WERI-Rb-1 (cell line): ENCODE results near the gene SPPL2C.

Experiments
- DNase-seq: peaks from one replicate; pipeline ENCODE4 v3.0.0-alpha.2; 2020
- H3K27ac ChIP-seq: fragments of 250-450 bp; sonication (Bioruptor Pico); 2 replicates; pipeline ENCODE4 v1.5.1; 2020; ENCODE audit warnings: mild to moderate bottlenecking, moderate library complexity
- H3K27me3 ChIP-seq: fragments of 250-450 bp; sonication (Bioruptor Pico); 2 replicates; pipeline ENCODE4 v1.5.1; 2021; ENCODE audit warnings: mild to moderate bottlenecking, low read depth, moderate library complexity; ENCODE audit not compliant: insufficient read depth, severe bottlenecking
- H3K36me3 ChIP-seq: fragments of 250-450 bp; sonication (Bioruptor Pico); 2 replicates; pipeline ENCODE4 v1.5.1; 2020; ENCODE audit warnings: mild to moderate bottlenecking, moderate library complexity
- H3K4me3 ChIP-seq: 2 replicates; pipeline ENCODE4 v1.5.1; 2011; ENCODE audit warnings: low read depth, mild to moderate bottlenecking, control low read depth, low read length
- H3K9me3 ChIP-seq: fragments of 250-450 bp; sonication (Bioruptor Pico); 2 replicates; pipeline ENCODE4 v1.5.1; 2021; ENCODE audit warnings: mild to moderate bottlenecking, moderate library complexity; ENCODE audit not compliant: severe bottlenecking
- CTCF ChIP-seq: IDR thresholded peaks from 2 replicates; pipeline ENCODE4 v1.5.1; 2011; ENCODE audit warnings: low read depth, mild to moderate bottlenecking, control low read depth, inconsistent platforms, low read length

The SPPL2C gene

DNA sequence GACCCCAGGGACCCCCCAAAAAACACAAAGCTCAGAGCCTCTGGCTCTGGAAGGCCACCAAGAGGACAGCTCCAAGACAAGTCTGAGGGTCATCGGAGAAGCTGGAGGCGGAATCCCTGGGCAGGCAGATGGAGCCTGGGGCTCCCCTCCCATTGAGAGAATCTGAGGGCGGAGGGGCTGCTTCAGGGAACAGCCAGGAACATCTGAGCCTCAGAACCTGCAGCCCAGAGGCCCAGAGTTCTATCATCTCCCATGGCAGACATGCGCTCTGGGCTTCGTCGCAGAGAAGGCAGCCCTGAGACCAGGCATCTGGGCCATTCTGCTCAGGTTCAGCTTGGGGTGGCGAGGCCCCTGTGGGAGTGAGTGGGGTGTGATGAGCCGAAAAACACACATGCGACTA is 7.1 kb upstream of the SPPL2C start:
- no peaks in the 10 kb centered on the region for H3K27me3 ChIP-seq
- no peak for TF ChIP-seq CTCF
- H3K9me3 ChIP-seq, result no peaks in the 10 kb centered on the region
- no peak for DNase-seq
- no peak overlapping the region for H3K27ac ChIP-seq
- no peak overlapping the region for H3K4me3 ChIP-seq
- H3K36me3 ChIP-seq, result no peaks in the 10 kb centered on the region

DNA sequence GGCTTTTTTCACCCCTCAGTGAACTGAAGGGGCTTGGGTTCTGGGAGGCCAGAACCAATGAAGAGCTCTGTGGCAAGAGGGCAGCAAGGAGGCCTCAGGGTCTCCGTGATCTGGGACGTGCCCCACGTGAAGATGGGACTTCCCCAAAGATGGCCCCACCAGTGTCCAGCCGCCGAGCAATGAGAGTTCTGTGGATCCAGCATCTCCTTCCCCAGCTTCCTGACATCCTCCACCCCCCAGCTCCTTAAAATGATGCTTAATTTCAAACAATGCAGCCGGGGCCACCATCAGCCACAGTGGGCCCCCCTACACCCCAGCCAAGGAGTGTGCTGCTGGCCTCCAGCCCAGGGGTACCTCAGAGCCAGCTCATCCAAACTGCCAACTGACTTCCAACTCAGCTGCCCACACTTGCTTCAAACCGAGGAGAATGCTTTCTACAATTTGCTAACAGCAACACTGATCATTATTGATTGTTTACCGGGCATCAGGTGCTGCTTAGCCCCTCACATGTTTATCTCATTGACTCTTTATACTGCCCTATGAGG is 5.9 kb upstream of the SPPL2C start:
- no peaks in the 10 kb centered on the region for H3K27me3 ChIP-seq
- H3K4me3 ChIP-seq, result no peak overlapping the region
- no peaks in the 10 kb centered on the region for H3K36me3 ChIP-seq
- no peak overlapping the region for H3K27ac ChIP-seq
- H3K9me3 ChIP-seq, result no peaks in the 10 kb centered on the region
- DNase-seq, result no peak
- no peak for TF ChIP-seq CTCF

GRCh38 chr17:45839442-45839841 is 5.2 kb upstream of the SPPL2C start:
- no peak for DNase-seq
- no peak for TF ChIP-seq CTCF
- no peak overlapping the region for H3K27ac ChIP-seq
- H3K27me3 ChIP-seq, result no peaks in the 10 kb centered on the region
- no peaks in the 10 kb centered on the region for H3K9me3 ChIP-seq
- H3K36me3 ChIP-seq, result no peaks in the 10 kb centered on the region
- no peak overlapping the region for H3K4me3 ChIP-seq

- Histone ChIP-seq H3K27me3 (no peaks in the 10 kb centered on the region), H3K27ac (no peak overlapping the region), H3K9me3 (no peaks in the 10 kb centered on the region), H3K36me3 (no peaks in the 10 kb centered on the region), H3K4me3 (no peak overlapping the region)
- DNase-seq, result no peak
- no peak for TF ChIP-seq CTCF
Observed at GRCh38 chr17:45841186-45841585, 3.5 kb upstream of the SPPL2C start.

DNA sequence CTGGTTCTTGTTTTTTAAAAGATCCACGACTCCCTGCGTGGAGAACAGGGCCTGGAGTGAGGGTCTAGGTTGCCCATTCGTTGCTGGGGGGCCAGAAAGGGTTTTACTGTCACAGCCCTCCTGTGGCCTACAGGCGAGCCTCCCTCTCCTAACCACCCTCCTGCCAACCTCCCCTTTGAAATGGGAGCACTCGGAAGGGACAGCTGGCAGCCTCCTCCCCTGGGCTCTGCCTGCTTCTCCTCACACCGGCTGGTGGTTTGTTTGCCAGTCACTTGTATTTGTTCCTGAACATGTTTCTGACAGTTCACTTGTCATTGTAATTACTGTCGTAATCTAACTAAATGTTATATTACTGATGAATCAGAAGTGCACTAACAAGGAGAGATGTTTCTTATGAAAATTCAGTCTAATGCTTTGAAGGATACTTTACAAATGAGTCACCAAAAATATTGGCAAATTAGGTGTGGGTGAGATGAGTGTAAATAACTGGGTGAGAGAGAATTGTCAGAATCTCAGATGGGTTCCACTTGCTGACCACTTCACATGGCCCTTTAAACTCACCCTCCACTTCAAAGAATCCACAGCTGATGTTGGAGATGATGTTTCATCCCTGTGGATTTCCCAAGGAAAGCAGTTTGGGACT is 2.7 kb upstream of the SPPL2C start:
- Histone ChIP-seq H3K9me3 (no peaks in the 10 kb centered on the region), H3K4me3 (no peak overlapping the region), H3K27ac (no peak overlapping the region), H3K27me3 (no peaks in the 10 kb centered on the region), H3K36me3 (no peaks in the 10 kb centered on the region)
- no peak for DNase-seq
- no peak for TF ChIP-seq CTCF

DNA sequence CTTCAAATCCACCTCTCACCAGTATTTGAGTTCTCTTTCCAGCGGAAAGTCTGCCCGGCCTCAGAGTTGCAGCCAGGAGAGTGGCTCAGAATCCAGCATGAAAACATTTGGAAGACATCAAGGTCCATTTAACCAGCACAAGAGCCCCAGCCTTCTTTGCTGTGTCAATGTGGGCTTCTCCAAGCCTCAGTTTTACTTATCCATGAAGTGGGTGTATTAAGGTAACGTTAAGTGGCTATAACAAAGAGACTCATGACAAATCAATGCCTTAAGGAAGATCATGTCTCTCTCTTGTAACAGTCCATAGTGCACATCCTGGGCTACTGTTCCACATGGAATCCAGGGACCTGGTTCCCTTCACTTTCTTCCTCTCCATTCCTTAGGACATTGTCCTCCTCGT is 959 bp upstream of the SPPL2C start:
- H3K9me3 ChIP-seq, result no peaks in the 10 kb centered on the region
- DNase-seq, result no peak
- H3K27me3 ChIP-seq, result no peaks in the 10 kb centered on the region
- TF ChIP-seq CTCF, result no peak
- H3K4me3 ChIP-seq, result no peak overlapping the region
- no peaks in the 10 kb centered on the region for H3K36me3 ChIP-seq
- no peak overlapping the region for H3K27ac ChIP-seq
